CD14-positive monocyte (primary cell): ENCODE measurements around the gene FOXD3. TPM values are rescaled to one million over a fixed set of nuclear protein-coding genes. Genes with fewer than 3 reads are reported as not detected.

Experiments
- DNase-seq, 3 donors: peaks; one replicate each; pipeline ENCODE4 v3.0.0-alpha.2; 2011 to 2022
- H2AFZ ChIP-seq: 2 replicates; pipeline ENCODE4 v1.6.0; 2012; ENCODE audit warnings: mild to moderate bottlenecking, low read depth, low read length, inconsistent platforms; ENCODE audit not compliant: insufficient read depth, poor library complexity, severe bottlenecking
- H3K27ac ChIP-seq, 2 donors: 1 replicate in 1 of 2; 2 replicates in 1 of 2; pipeline ENCODE4 v1.5.1; 2012 to 2013; ENCODE audit warnings: low read length in 2 of 2, control low read depth in 1 of 2, inconsistent platforms in 1 of 2, low read depth in 1 of 2, mild to moderate bottlenecking in 1 of 2
- H3K27me3 ChIP-seq, 2 donors: one replicate each; pipeline versions ENCODE4 v1.6.0 to v1.6.1; 2011 to 2013; ENCODE audit warnings: low read length in 2 of 2; ENCODE audit not compliant: control insufficient read depth in 2 of 2, insufficient read depth in 2 of 2
- H3K36me3 ChIP-seq, 2 donors: replicated peaks in 1 of 2; 1 replicate in 1 of 2; 2 replicates in 1 of 2; pipeline versions ENCODE4 v1.5.1 to v1.6.1; 2012 to 2013; ENCODE audit warnings: low read length in 2 of 2, control low read depth in 1 of 2, inconsistent platforms in 1 of 2, mild to moderate bottlenecking in 1 of 2; ENCODE audit not compliant: insufficient read depth in 2 of 2, control insufficient read depth in 1 of 2
- H3K4me1 ChIP-seq, 2 donors: 1 replicate in 1 of 2; 2 replicates in 1 of 2; pipeline versions ENCODE4 v1.5.1 to v1.6.1; 2012 to 2013; ENCODE audit warnings: low read length in 2 of 2, control low read depth in 1 of 2, inconsistent platforms in 1 of 2, mild to moderate bottlenecking in 1 of 2, moderate library complexity in 1 of 2; ENCODE audit not compliant: insufficient read depth in 2 of 2, control insufficient read depth in 1 of 2
- H3K4me2 ChIP-seq: replicated peaks from 2 replicates; pipeline ENCODE3; 2012; ENCODE audit warnings: low read length, moderate library complexity, mild to moderate bottlenecking; ENCODE audit not compliant: poor library complexity, severe bottlenecking; ENCODE audit errors: extremely low read depth
- H3K4me3 ChIP-seq, 3 experiments: fragments of 200-600 bp in 1 of 3; sonication (generic) in 1 of 3; replicated peaks in 1 of 3; 1 replicate in 2 of 3; 2 replicates in 1 of 3; pipeline ENCODE4 v1.5.1; 2011 to 2013; ENCODE audit warnings: low read length in 3 of 3, mild to moderate bottlenecking in 3 of 3, control low read depth in 2 of 3, low read depth in 2 of 3, inconsistent platforms in 1 of 3, moderate library complexity in 1 of 3
- H3K79me2 ChIP-seq: 2 replicates; pipeline ENCODE4 v1.6.0; 2012; ENCODE audit warnings: mild to moderate bottlenecking, control low read depth, inconsistent platforms, low read length, moderate library complexity; ENCODE audit not compliant: insufficient read depth
- H3K9ac ChIP-seq: 2 replicates; pipeline ENCODE4 v1.6.0; 2017; ENCODE audit warnings: low read length, mild to moderate bottlenecking; ENCODE audit not compliant: insufficient read depth, poor library complexity, severe bottlenecking
- H3K9me3 ChIP-seq, 2 donors: replicated peaks in 1 of 2; 1 replicate in 1 of 2; 2 replicates in 1 of 2; pipeline versions ENCODE4 v1.5.1 to v1.6.1; 2012 to 2013; ENCODE audit warnings: low read length in 2 of 2, control low read depth in 1 of 2; ENCODE audit not compliant: control insufficient read depth in 1 of 2, insufficient read depth in 1 of 2
- H4K20me1 ChIP-seq: 2 replicates; pipeline ENCODE4 v1.6.0; 2012; ENCODE audit warnings: mild to moderate bottlenecking, low read length, control low read depth, moderate library complexity; ENCODE audit not compliant: insufficient read depth
- H3K27ac Mint-ChIP-seq, 7 donors: one replicate each; pipeline ENCODE4 v1.8.0; 2020; ENCODE audit warnings: mild to moderate bottlenecking in 7 of 7, mixed read lengths in 7 of 7, moderate library complexity in 6 of 7, inconsistent platforms in 2 of 7
- H3K27me3 Mint-ChIP-seq, 3 donors: one replicate each; pipeline ENCODE4 v1.8.0; 2021 to 2022; ENCODE audit warnings: low read depth in 3 of 3, mild to moderate bottlenecking in 3 of 3, mixed read lengths in 3 of 3, moderate library complexity in 3 of 3, inconsistent platforms in 1 of 3
- H3K36me3 Mint-ChIP-seq, 2 donors: one replicate each; pipeline ENCODE4 v1.8.0; 2020; ENCODE audit warnings: mixed read lengths in 2 of 2, inconsistent platforms in 1 of 2, mild to moderate bottlenecking in 1 of 2
- H3K4me1 Mint-ChIP-seq: one replicate; pipeline ENCODE4 v1.8.0; 2020; ENCODE audit warnings: mild to moderate bottlenecking, mixed read lengths
- H3K4me3 Mint-ChIP-seq, 2 donors: one replicate each; pipeline ENCODE4 v1.8.0; 2020; ENCODE audit warnings: mild to moderate bottlenecking in 2 of 2, mixed read lengths in 2 of 2, moderate library complexity in 1 of 2
- H3K9me3 Mint-ChIP-seq, 7 donors: one replicate each; pipeline ENCODE4 v1.8.0; 2020 to 2022; ENCODE audit warnings: mixed read lengths in 7 of 7, mild to moderate bottlenecking in 6 of 7, moderate library complexity in 6 of 7, inconsistent platforms in 2 of 7
- CTCF ChIP-seq: fragments of 200-600 bp; IDR thresholded peaks from one replicate; pipeline ENCODE4 v1.8.0; 2022; ENCODE audit warnings: antibody characterized with exemption, mild to moderate bottlenecking
- WGBS: methylation state at CpG from one replicate; pipeline ENCODE4 v1.1.5; 2013; ENCODE audit warnings: missing lambda C conversion rate; ENCODE audit not compliant: insufficient coverage; 5-methylcytosine and 5-hydroxymethylcytosine counted together
- intact Hi-C, 2 donors: fragments of 100-400 bp; cut with micrococcal nuclease; formaldehyde crosslinking; loops; one replicate each; pipeline versions ENCODE4 v1.15.0 to v1.15.1; 2023
- polyA plus RNA-seq, 3 donors: library from polyadenylated mRNA; depleted of rRNA in 1 of 3; unstranded in 2 of 3; stranded (reverse) in 1 of 3; fragments of 300-500 nt in 2 of 3; fragments of >200 nt in 1 of 3; fragmentation: Illumina TruSeq in 2 of 3; gene quantifications; 1 replicate in 2 of 3; 2 replicates in 1 of 3; pipeline ENCODE4 v1.2.3, GENCODE V29; 2012 to 2021

Gene FOXD3
- polyA plus RNA-seq, 3 donors = not detected

DNA sequence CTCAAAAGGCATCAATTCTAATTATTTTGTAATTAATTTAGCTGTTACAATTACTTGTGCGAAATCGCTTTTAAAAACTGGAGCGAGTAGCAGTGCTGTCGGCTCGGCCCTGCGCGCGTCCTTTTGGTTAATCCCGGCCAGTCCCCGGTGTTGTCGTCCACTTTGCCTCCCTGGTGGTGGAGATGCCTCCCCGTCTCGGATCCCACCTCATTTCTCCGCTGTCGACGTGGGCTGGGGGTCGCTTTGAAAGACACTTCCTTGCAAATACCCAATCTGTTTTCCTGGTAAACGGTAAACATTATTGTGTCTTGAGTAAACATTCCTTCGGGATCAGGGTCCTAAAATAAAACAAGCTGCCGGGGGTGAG lies 3.7 kb downstream of the FOXD3 start:
- intact Hi-C loops = loop anchor here in 1 of 2 donors (5.0 kb wide), 1 partner anchor 111 kb away; no protein-coding TSS in a partner anchor
- no peak overlapping the region for H2AFZ ChIP-seq
- Mint-ChIP-seq H3K36me3 (peaks cover 22 to 39% of the 10 kb centered on the region in 2 donors), H3K4me1 (peaks cover 56% of the 10 kb centered on the region), H3K4me3 (peak overlapping the region in 1 of 2 donors; percentile 92), H3K27ac (no peak overlapping the region), H3K9me3 (peaks cover 5 to 67% (median 34%) of the 10 kb centered on the region in 7 donors), H3K27me3 (peaks cover 89 to 98% (median 91%) of the 10 kb centered on the region in 3 donors)
- H3K4me3 ChIP-seq = no peak overlapping the region
- no peak overlapping the region for H3K4me2 ChIP-seq
- H3K36me3 ChIP-seq = no peaks in the 10 kb centered on the region
- TF ChIP-seq CTCF = no peak
- WGBS = 8% methylated on average over 9 of the region's 20 CpGs
- no peak overlapping the region for H3K27ac ChIP-seq
- no peaks in the 10 kb centered on the region for H4K20me1 ChIP-seq
- peaks cover 88 to 92% of the 10 kb centered on the region in 2 donors for H3K27me3 ChIP-seq
- no peak overlapping the region for H3K9ac ChIP-seq
- peaks cover 8 to 56% of the 10 kb centered on the region in 2 donors for H3K9me3 ChIP-seq
- peaks cover 39 to 56% of the 10 kb centered on the region in 2 donors for H3K4me1 ChIP-seq
- DNase-seq = no peak
- H3K79me2 ChIP-seq = no peaks in the 10 kb centered on the region

DNA sequence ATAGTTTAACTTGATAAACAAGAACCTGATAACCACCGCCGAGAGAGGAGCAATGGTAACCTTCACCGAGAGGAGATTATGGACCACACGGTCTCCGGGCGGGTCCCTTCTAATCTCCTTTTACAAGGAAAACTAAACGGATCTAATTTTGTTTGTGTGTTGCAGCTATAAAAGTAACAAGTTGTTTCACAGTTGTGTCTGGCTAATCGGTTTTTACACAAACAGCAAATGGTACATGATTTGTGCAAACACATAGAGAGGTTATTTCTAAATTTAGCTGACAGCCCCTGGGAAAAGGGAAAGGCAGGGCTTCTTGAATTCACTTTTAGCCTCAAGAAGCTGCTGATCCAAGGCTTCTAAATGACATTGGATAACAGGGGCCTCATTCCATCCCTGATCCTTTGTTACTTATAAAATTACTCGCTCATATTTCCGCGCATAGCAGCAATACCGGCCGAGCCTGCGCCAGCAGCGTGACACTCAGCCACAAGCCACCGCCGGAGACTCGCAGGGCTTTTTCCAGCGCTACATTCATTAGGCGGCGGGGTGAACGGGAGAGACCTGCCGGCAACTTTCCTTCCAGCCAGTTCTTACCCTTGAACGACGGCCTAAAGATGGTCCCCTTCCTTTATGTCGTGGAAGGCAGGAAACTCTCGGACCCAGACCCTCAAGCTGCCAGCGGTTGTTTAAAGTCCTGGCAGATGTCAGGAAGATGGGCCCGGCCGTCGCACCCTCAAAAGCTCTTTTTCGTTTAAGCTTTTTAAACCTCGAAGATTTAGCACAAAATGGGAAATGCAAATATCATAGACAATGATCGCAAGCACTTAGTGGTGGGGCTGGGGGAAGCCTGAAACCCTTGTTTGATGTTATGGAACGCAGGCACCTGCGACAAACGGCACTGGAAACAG lies 4.4 kb downstream of the FOXD3 start:
- Mint-ChIP-seq H3K4me1 (peaks cover 50% of the 10 kb centered on the region), H3K9me3 (peaks cover 0 to 62% (median 28%) of the 10 kb centered on the region in 7 donors), H3K27ac (no peak overlapping the region), H3K27me3 (peaks cover 88 to 97% (median 90%) of the 10 kb centered on the region in 3 donors), H3K4me3 (peak overlapping the region in 1 of 2 donors; percentile 92), H3K36me3 (peaks cover 16 to 32% of the 10 kb centered on the region in 2 donors)
- no peak overlapping the region for H3K4me2 ChIP-seq
- DNase-seq = no peak
- no peak overlapping the region for H3K4me3 ChIP-seq
- 4% methylated on average over 21 of the region's 37 CpGs for WGBS
- H3K9ac ChIP-seq = no peak overlapping the region
- peaks cover 87 to 92% of the 10 kb centered on the region in 2 donors for H3K27me3 ChIP-seq
- TF ChIP-seq CTCF = no peak
- H3K4me1 ChIP-seq = peaks cover 32 to 49% of the 10 kb centered on the region in 2 donors
- no peak overlapping the region for H3K27ac ChIP-seq
- intact Hi-C loops = loop anchor here in 1 of 2 donors (5.0 kb wide), 1 partner anchor 111 kb away; no protein-coding TSS in a partner anchor
- H3K36me3 ChIP-seq = no peaks in the 10 kb centered on the region
- H3K79me2 ChIP-seq = no peaks in the 10 kb centered on the region
- H2AFZ ChIP-seq = no peak overlapping the region
- H3K9me3 ChIP-seq = peaks cover 8 to 50% of the 10 kb centered on the region in 2 donors
- H4K20me1 ChIP-seq = no peaks in the 10 kb centered on the region
